IPS-11a (cell line): ENCODE results near the gene PRR23C.
"Not testable (repeated sequence)": the region's sequence is repeated elsewhere in the genome, so short reads cannot be mapped to it uniquely, and the experiment has no call there.

Source experiments
- H3K4me3 ChIP-seq: one replicate; pipeline ENCODE4 v1.5.1; 2013; ENCODE audit warnings: low read depth, low read length, control low read depth

PRR23C gene

DNA sequence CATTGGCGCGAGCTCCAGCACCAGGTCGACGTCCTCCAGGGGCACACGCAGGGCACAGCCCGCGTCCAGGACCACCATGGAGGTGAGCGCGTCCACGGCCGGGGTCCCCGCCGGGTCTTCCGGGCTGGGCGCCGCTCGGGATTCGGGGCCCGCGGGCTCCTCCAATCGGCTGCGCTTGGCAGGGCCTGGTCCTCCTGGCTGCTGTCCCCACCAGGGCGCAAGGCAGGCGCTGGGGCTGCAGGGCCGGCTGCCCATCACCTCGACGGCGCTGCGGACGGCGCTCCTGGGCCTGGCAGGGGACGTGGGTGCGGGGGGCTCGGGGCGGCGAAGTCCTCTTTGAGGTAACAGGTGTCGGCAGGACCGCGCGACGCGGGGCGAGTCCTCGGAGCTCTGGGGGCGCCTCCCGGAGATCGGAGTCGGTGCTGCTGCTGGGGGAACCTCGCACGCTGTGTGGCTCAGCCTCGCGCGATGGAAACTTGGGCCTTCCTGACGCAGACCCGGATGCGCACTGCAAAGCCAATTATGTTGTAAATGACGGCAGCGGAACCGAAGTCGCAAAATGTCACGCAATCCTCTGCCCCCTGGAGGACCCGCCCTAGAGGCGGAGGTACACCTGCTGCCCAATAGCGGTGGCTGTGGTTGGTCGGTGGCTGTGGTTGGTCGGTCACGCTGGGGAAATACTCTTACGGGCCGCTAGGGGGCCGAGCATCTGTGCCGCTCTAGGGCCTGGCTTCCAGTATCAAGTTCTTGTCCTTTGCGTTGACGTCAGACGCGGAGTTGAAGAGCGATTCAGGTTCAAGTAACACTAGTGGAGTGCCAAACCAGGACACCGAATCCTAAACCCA, at the start of gene PRR23C:
Gene PRR23C, minus strand, starts transcription at position 527 of the 845 bp plus-strand sequence. Its CDS starts 272 bp downstream, at position 255.
- H3K4me3 ChIP-seq: no peak within 1 kb of the TSS

DNA sequence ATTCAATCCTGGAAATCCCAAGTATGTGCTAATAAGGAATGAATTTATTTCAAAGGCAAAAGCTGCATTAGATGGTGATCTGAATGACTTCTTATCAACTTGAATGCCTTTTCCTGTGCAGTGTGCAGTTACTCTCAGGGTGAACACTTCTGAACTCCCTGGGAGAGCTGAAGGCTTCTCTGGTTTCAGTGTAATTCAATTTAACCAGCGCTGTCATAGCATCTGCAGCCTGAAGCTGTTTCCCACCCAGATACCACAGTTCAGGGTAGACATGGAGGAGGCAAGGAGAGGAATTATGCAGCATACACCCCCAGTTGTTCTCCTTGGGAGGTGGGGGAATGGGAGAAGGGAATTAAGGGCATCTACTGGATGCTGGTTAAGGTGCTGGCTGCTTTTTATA, 49.1 kb upstream of the PRR23C start:
- no peak overlapping the region for H3K4me3 ChIP-seq

DNA sequence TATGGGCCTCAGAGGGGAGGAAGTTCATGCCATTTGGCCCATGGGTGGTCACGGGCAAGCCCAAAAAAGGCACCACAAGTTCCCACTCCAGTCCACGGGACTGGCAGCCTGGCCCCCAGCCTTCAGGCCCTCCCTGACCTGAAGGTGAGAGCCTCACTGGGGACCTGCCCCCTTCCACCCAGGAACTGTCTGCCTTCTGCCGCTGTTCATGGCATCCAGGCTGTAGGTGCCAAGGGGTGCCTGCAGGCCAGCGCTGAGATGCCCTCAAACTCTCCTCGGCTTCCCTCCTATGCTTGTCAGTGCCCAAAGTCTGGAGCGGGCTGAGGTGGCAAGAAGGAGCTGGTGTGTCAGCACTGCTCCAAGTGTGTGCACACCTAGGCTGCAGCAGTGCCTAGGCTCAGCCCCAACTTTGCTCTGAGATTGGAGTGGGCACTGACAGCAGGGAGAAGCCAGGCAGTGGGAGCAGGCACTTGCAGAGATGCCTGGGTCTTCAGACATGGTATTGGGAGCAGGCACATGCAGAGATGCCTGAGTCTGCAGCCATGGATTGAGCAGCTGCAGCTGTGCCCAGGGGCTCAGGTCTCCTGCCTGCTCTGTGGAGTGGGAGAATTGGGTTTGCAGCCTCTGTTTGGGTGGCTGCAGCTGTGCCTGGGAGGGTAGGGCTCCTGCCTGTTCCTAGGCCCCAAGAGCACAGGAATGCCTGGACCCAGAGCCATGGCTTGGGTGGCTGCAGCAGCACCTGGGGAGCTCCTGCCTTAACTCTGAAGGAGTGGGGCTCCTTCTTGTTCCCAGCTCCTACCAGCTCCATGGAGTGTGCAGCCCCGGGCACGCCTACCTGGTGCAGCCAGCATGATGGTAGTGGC, 44.0 kb upstream of the PRR23C start:
- no peak overlapping the region for H3K4me3 ChIP-seq

DNA sequence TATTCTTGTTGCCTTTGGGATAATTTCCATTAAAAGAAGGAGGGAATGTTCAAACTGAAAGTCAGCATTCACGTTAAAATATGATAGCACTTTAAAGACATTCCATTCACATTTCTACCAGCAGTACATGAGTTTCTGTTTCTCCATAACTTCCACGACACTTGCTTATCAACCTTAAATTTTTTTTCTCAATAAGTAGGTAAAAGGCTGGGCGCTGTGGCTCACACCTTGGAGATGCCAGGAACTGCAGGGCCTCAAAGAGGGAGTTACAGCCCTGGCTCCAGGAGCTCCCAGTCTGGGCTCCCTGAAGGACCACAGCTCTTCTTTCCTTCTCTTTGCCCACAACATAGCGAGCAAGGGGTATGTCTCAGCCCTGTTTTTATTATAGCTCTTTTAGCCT, 42.9 kb upstream of the PRR23C start:
- H3K4me3 ChIP-seq: no peak overlapping the region

DNA sequence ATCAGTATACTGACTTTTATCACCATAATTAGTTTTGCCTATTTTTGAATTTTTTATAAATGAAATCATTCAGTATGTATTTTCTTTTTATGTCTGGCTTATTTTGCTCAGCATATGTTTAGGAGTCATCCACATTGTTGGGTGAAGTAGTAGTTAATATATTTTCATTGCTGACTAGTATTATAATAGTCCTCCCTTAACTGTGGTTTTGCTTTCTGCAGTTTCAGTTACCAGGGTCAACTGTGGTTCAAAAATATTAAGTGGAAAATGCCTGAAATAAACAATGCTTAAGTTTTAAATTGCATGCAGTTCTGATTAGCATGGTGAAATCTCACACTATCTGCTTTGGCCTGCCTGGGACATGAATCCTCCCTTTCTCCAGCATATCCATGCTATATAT, 39.5 kb upstream of the PRR23C start:
- H3K4me3 ChIP-seq: no peak overlapping the region

DNA sequence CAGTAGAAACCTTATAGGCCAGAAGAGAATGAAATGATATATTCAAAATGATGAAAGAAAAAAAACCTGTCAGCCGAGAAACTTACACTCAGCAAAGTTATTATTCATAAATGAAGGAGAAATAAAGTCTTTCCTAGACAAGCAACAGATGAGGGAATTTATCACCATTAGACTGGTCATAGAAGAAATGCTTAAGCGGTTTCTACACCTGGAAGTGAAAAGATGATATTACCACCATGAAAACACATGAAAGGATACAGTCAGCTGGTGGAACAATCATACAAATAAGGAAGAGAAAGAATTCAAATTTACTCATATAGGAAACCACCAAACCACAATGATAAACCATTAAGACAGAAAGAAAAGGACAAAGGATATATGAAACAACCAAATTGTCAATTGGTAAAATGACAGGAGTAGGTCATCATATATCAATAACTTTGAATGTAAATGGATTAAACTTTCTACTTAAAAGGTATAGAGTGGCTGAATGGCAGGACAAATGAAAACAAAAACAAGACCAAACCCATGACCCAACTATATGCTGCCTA, 29.9 kb upstream of the PRR23C start:
- no peak overlapping the region for H3K4me3 ChIP-seq

DNA sequence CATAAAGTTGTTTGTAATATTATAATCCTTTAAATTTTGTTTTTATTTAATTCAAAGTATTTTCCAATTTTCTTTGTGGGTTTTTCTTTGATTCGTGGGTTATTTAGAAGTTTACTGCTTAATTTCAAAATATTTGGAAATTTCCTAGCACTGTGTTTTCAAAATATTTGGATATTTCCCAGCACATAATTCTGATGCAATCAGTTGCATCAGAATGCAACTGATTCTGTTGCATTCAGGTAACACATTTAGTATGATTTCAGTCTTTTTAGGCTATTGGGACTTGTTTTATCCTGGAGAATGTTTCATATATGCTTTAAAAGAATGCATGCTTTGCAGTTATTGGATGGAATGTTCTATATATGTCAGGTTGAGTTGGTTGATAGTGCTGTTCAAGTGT, 18.2 kb upstream of the PRR23C start:
- H3K4me3 ChIP-seq: no peak overlapping the region

DNA sequence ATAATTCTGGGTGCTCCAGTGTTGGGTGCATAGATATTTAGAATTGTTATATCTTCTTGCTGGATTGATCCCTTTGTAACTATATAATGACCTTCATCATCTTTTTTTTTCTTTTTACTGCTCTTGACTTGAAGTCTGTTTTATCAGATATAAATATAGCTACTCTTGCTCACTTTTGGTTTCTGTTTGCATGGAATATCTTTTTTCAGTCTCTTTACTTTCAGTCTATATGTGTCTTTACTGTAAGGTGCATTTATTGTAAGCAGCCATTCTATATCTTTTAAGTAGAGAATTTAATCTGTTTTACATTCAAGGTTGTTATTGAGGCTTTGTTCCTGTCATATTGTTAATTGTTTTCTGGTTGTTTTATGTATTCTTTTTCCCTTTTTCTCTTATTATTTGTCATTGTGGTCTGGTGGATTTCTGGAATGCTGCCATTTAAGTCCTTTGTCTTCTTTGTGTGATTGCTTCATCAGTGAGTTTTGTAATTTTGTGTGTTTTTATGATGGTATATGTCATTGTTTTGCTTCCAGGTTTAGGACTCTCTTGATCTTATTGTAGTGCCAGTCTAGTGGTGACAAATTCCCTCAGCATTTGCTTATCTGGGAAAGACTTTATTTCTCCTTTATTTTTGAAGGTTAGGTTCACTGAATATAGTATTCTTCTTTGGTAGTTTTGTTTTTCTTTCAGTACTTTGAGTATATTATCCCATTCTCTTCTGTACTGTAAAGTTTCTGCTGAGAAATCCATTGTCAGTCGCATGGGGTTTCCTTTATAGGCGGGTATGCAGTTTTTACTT, 8.3 kb upstream of the PRR23C start:
- H3K4me3 ChIP-seq: no peak overlapping the region

DNA sequence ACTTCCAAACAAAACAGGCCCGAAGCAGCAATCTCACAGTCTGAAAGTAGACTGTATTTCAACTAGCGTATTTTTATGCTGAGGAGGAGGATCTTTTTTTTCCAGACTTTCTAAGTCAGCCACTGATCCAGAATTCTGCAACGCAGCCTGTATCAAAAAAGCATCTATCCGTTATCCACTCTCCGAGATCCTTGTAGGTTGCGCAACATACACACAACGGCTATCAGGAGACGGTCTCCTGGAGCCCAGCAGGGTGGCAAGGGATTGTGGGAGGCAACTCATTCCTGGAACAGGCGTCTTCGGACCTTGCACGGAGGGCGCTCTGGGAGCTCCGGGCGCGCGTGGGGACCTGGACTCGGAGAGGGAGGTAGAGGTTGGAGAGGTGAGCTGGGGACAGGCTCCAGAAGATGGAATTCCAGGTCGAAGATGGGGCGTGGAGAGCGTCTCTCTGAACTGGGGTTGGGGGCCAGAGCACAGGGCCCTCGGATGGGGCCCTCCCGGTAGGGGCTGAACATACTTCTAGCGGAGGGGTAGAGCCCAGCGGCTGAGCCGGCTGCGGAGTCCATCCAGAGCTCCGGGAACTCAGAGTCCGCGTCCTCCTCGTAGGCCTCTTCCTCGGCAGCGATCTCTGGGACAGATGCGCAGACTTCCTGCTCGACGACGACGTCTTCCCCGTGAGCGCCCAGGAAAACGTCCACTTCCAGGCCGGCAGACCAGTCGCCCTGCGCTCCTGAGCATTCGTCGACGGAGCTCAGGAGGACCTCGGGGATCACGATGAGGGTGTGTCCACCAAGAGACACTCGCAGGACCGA, 932 bp downstream of the PRR23C start:
- no peak overlapping the region for H3K4me3 ChIP-seq

DNA sequence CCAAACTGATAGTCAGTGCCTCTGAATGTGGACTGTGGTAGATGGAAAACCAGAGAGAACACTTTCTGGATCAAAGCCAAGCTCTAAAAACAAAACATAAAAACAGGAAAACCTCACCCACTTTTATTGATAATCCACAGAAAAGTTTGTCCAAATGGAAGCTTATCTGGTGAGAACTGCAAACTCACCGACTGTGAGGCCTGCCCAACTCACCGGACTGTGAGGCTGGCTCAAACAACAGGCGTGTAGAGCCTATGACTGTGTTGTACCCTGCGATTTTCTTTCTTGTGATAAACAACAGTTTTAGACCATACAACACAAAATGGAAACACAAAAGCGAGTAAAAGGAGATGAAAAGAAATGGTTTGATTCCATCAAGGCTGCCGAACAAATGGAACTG, 7.2 kb downstream of the PRR23C start:
- no peak overlapping the region for H3K4me3 ChIP-seq

DNA sequence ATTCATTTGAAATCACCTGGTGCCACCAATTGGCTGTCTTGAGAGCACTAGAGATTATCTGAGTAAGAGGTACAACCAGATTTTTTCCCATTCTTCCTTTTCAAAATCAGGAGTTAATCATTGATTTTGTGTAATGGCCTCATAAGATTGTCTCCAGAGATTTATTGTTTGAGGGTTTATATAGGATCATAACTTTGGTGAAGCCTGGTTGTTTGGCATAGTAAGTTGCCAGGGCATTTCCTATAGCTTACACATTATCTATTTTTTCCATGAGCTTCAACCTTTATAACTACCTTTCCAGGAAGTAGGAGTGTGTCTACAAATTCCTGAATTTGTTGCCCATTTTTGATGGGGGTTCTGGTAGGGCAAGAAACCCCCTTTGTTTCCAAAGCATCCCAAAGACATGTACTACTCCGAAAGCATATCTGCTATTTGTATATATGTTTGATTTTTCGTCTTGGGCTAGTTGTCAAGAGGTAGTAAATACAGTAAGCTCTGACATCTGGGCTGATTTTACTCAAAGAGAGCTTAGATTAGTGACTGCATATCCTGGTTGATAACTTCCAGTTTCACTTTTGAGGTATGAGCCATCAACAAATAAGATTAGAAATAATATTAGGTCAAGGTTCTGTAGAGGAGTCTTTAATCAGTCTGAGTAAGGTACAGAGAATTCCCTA, 12.2 kb downstream of the PRR23C start:
- no peak overlapping the region for H3K4me3 ChIP-seq

DNA sequence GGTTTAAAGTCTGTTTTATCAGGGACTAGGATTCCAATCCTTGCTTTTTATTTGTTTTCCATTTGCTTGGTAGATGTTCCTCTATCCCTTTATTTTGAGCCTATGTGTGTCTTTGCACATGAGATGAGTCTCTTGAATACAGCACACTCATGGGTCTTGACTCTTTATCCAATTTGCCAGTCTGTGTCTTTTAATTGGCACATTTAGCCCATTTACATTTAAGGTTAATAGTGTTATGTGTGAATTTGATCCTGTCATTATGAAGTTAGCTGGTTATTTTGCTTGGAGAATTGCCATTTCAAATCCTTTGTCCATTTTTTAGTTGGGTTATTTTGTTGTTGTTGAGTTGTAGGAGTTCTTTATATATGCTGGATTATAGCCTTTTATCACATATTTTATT, 14.1 kb downstream of the PRR23C start:
- not testable (repeated sequence) for H3K4me3 ChIP-seq

DNA sequence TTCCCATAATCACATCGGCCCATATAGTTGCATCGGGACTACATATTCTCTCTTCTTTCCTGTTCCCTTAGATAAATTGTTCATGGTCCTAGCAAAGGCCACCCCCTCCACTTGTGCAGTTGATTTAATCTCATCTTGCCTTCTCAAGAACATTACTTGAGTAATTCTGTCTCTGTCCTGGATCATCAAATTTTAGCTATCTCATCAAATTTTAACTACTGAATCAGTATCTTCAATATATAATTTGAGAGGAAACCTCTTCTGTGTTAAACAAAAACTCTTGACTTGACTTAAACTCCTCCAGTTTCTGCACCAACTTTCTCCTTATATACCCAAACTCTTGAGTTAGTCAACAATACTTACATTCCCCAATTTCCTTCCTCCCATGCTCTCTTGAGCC, 19.7 kb downstream of the PRR23C start:
- H3K4me3 ChIP-seq: no peak overlapping the region

DNA sequence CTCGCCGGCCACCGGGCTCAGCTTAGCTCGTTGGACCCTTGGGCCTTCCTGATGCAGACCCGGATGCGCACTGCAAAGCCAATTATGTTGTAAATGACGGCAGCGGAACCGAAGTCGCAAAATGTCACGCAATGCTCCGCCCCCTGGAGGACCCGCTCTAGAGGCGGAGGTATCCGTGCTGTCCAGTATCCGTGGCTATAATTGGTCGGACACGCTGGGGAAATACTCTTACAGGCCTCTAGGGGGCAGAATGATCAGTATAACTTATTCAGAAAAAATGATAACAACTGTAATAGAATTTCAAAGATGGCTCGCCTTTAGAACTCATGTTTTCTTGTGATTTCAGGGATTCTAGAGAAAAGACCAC, 23.8 kb downstream of the PRR23C start, which contains the start of gene PRR23B:
Gene PRR23B, minus strand, starts transcription at position 59 of the 367 bp plus-strand sequence. CDS start 265 bp downstream, outside the sequence.
- H3K4me3 ChIP-seq: no peak within 1 kb of the TSS

DNA sequence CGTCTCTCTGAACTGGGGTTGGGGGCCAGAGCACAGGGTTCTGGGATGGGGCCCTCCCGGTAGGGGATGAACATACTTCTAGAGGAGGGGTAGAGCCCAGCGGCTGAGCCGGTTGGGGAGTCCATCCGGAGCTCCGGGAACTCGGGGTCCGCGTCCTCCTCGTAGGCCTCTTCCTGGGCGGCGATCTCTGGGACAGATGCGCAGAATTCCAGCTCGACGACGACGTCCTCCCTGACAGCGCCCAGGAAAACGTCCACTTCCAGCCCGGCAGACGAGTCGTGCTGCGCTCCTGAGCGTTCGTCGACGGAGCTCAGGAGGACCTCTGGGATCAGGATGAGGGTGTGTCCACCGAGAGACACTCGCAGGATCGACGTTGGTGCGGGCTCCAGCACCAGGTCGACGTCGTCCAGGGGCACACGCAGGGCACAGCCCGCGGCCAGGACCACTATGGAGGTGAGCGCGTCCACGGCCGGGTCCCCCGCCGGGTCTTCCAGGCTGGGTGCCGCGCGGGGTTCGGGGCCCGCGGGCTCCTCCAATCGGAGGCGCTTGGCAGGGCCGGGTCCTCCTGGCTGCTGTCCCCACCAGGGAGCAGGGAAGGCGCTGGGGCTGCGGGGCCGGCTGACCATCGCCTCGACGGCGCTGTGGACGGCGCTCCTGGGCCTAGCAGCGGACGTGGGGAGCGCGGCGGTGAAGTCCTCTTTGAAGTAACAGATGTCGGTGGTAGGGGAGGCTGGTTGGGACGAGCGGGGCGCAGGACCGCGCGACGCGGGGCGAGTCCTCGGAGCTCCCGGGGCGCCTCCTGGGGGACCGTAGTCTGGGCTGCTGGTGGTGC, 24.4 kb downstream of the PRR23C start:
- H3K4me3 ChIP-seq: no peak overlapping the region

DNA sequence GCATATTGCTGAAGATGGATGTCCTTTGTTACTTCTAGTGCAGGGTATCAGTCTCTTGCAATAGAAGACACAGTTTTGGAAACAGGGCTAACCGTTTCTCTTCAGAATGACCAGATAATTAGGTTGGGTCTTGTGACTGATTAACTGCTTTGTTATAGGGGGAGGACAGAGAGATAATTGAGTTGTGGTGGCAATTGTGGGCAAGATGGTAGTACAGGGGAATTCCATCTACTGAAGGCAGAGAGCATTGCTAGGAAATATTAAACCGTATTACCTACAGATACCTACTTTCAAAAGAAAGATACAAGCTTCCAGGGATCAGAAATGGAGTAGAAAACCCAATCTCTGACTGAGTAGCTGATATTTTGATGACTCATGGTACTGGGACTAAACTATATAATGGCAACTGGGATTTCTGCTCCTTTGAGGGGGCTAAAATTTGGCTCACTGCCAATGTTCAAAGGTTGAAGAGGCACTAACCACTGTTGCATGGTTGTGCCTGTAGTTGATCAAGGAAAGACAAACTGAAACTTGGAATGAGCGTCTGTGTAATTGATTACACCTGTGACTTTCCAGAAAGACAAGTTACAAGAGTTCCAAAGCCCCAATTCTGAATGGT, 28.2 kb downstream of the PRR23C start:
- H3K4me3 ChIP-seq: no peak overlapping the region

DNA sequence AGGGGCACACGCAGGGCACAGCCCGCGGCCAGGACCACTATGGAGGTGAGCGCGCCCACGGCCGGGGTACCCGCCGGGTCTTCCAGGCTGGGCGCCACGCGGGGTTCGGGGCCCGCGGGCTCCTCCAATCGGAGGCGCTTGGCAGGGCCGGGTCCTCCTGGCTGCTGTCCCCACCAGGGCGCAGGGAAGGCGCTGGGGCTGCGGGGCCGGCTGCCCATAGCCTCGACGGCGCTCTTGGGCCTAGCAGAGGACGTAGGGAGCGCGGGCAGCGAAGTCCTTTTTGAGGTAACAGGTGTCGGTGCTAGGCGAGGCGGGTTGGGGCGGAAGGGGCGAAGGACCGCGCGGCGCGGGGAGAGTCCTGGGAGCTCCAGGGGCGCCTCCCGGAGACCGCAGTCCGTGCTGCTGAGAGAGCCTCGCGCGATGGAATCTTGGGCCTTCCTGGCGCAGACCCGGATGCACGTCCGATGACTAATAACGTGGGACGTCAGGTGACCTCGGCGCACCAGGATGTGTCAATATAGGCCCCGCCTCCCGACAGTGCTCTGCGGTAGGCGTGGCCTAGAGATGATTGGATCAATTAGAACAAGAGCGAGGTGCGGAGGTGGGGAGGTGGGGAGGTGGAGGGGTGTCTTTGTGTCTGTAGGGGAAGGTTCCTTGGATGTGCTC, 38.5 kb downstream of the PRR23C start, which contains the start of gene PRR23A:
Gene PRR23A, minus strand, starts transcription at position 218 of the 666 bp plus-strand sequence. Its CDS starts 0 bp downstream, at position 218.
- no peak within 1 kb of the TSS for H3K4me3 ChIP-seq
